ENCODE results near the gene PDGFD.

- no peak for TF ChIP-seq CTCF (IDR thresholded peaks at IDR 0.05)
- no peak for TF ChIP-seq FOXM1 (IDR thresholded peaks at IDR 0.05; ENCODE audit: low read depth)
Observed at GRCh38 chr11:104075091-104075490, 88.9 kb downstream of the PDGFD start.
